Measurements from ENCODE around the gene FAM222B.
"Not testable (repeated sequence)": the region's sequence is repeated elsewhere in the genome, so short reads cannot be mapped to it uniquely, and the experiment has no call there.

FAM222B gene

GRCh38 chr17:28842282-28843012, at the start of gene FAM222B:
Gene FAM222B (minus strand): TSS chr17:28842790. CDS start chr17:28766667, 76,123 bp downstream.
- DNase-seq (ENCODE audit: low read depth in 2 of 2): peak; percentile 45 to 53

GRCh38 chr17:28892024-28892423, 49.4 kb upstream of the FAM222B start:
- no peak for DNase-seq (ENCODE audit: low read depth in 2 of 2)

- no peak for DNase-seq (ENCODE audit: low read depth in 2 of 2)
Measured at GRCh38 chr17:28891201-28891600, 48.6 kb upstream of the FAM222B start.

DNA sequence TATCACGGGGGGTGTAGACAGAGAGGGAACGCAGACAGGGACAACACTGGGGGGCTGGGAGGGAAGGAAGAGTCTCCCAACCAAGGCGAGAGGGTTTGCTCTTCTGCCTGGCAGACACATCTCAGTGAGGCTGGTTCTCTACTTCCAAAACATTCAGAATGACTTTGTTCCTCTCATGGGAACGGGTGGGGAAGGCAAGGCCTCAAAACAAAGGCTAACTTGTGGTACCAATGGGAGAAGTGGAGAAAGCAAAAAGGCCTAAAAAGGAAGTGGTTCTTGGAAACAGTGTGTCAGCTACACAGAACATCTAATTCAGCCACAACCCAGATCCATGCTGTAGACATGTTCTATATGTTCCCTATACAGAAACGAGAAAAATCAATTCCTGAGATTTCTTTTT, 47.4 kb upstream of the FAM222B start:
- no peak for DNase-seq (ENCODE audit: low read depth in 2 of 2)

DNA sequence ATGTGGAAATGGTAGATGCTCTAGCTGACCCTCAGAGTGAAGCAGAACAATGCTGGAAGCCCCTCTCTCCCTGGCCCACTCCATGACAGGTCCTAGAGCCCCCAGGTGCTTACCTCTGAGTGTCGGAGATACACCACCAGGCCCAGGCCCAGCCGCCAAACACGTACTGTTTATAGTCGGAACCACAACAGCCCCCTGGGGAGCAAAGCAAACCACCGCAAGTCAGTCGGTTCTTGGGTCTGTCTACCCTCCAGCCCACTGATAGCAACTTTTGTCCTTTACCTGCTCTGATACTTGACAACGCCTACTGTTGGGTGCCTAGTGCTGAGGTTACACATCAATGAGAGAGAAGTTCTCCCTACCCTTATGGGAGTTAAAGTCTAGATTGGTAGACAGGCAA, 46.2 kb upstream of the FAM222B start:
- DNase-seq (ENCODE audit: low read depth in 2 of 2): no peak

GRCh38 chr17:28887871-28888471, 45.4 kb upstream of the FAM222B start:
- DNase-seq (ENCODE audit: low read depth in 2 of 2): no peak

DNA sequence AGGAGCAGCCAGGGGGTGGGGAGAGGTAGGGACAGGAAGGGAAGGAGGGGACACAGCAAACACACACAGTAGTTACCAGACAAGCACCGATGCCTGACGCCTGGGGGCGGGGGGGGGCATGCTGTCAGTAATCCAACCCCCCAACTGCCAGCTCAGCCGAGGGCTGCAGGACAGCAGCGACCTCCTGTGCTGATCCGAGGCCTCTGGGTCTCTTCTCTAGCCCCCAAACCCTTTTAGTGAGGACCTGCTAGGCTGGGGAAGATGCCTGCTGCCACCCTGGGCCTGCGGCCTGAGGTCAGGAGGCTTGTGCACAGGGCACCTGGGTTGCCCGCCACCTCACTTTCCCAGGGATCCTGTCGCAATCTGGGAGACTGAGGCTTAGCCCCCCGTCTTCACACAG, 43.4 kb upstream of the FAM222B start:
- DNase-seq (ENCODE audit: low read depth in 2 of 2): no peak

DNA sequence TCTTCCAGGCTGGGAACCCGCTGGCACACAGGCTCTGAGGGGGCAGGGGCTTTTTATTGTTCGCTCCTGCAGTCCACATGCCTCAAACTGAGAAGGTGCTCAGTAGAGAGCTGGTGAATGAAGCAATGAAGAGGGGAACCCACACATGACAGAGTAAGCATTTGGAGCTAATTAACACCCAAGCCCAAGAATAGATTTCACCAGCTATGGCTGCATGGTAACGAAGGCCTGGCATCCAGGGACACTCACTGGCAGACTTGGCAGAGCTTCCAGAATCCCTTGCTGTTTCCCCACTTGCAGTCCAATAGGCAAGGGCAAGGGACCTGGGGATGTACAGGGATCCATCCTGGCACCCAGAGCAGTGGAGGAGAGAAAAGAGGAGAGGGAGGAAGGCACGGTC, 42.8 kb upstream of the FAM222B start:
- DNase-seq (ENCODE audit: low read depth in 2 of 2): no peak

DNA sequence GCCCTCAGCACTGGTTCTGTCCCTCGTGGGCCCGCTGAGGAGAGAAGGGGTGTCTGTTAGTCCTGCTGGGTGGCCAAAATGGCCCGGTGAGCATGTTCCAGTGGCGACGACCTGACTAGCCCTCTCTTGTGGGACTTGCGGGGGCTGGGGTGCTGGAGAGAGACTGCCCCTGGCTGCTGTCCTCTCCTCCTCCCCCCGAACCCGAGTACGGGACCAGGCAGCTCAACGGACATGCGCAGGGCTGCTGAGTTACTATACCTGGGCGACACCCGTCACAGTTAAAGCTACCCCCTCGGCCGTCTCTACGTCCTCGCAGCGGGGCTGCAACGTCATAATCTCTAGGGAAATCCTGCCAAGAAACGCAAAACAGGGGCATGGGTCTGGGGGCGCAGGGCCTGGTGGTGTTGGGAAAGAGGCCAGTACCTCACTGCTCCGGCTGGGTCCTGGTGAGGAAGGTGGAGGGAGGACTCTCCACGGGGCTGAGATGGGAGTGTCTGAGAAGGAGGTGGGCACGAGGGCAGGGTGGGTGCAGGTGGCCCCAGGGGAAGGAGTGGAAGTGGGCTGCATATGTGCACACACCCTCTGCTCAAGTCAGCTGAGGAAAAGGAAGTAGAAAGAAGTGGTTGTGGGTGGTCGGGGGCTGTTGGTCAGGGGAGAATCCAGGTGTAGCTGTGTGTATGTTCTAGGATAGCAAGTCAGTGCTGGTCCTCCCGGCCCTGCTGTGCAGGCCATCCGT, 41.5 kb upstream of the FAM222B start:
- DNase-seq (ENCODE audit: low read depth in 2 of 2): no peak

DNA sequence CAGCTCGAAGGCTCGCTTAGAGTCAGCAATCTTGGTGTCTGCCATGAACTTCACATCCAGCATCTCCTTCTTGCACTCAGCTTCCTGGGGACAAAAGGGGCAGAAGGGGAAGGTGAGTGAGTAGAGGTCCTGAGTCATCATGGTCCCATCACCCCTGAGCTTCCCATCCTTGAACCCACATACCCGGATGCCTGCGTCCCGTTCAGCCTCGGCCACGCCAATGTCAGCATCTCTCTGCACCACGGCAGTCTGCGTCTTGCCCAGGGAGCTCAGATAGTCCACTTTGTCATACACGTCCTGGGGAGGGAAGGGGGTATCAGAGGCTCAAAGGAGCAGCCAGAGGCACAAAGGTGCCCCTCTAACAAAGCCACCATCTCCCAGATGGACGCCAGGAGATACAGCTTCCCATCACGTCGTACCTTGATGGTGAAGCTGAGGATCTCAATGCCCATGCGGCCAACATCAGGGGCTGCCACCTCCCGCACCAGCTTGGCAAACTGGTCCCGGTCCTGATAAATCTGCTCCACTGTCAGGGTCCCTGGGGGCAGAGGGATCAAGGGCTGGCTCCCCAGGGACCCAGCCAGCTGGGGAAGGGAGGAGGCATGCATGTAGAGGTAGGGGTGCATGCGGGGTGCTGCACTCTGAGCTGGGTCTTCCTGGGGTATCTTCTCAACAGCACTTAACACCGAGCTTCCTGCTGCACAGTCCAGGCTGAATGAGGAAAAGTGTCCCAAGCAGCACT, 39.7 kb upstream of the FAM222B start:
- DNase-seq (ENCODE audit: low read depth in 2 of 2): no peak

GRCh38 chr17:28881533-28882056, 39.0 kb upstream of the FAM222B start:
- no peak for DNase-seq (ENCODE audit: low read depth in 2 of 2)

DNA sequence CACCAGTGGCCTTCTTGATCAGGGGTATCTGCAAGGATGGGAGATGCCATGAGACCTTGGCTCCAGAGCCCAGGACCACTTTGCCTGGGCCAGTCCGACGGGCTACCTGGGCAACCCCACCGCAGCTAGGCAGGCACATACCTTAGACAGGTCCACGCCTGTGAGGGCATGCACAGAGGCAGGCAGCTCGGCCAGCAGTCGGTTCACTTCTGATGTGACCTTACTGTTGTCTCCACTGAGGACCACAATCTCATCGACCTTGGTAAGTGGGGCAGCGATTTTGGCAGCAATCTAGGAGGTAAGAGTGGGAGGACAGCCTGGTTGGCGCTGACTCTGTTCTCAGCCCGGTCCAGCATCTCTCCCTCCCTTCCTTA, 38.0 kb upstream of the FAM222B start:
- no peak for DNase-seq (ENCODE audit: low read depth in 2 of 2)

- no peak for DNase-seq (ENCODE audit: low read depth in 2 of 2)
Measured at GRCh38 chr17:28879886-28880571, 37.4 kb upstream of the FAM222B start.

- DNase-seq (ENCODE audit: low read depth in 2 of 2): no peak
Measured at GRCh38 chr17:28878981-28879380, 36.4 kb upstream of the FAM222B start.

- no peak for DNase-seq (ENCODE audit: low read depth in 2 of 2)
Measured at GRCh38 chr17:28878158-28878910, 35.7 kb upstream of the FAM222B start.

DNA sequence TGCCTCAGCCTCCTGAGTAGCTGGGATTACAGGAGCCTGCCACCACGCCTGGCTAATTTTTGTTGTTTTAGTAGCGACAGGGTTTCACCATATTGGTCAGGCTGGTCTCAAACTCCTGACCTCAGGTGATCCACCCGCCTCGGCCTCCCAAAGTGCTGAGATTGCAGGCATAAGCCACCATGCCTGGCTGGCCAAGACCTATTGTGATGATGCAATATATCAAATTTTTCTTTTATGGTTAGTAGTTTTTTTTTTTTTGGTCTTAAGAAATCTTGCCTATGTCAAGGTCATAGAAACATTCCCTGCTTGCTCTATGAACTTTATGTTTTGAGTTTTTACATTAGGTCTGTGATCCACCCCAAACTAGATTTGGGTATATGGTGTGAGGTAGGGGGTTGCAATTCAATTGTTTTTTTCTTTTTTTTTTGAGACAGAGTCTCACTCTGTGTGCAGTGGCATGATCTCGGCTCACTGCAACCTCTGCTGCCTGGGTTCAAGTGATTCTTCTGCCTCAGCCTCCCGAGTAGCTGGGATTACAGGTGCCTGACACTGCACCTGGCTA, 34.6 kb upstream of the FAM222B start:
- DNase-seq (ENCODE audit: low read depth in 2 of 2): not testable (repeated sequence)

GRCh38 chr17:28875848-28876550, 33.4 kb upstream of the FAM222B start:
- DNase-seq (ENCODE audit: low read depth in 2 of 2): no peak

DNA sequence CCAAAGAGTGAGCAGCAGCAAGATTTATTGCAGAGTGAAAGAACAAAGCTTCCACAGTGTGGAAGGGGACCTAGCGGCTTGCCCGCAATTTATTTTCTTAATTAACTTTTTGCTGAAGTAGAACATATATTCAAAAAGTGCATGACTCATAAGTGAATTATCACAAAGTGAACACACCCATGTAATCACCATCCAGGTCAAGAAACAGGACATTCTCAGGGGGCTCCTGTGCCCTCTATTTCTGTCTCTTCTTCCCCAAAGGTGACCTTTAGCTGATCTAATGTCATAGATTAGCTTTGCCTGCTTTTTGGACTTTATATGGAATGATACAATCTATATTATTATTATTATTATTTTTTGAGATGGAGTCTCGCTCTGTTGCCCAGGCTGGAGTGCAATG, 32.2 kb upstream of the FAM222B start:
- no peak for DNase-seq (ENCODE audit: low read depth in 2 of 2)

- DNase-seq (ENCODE audit: low read depth in 2 of 2): no peak
Measured at GRCh38 chr17:28873839-28874238, 31.2 kb upstream of the FAM222B start.
